ENCODE results near the gene ZNF765. TPM values are rescaled to one million over a fixed set of nuclear protein-coding genes. Genes with fewer than 3 reads are reported as not detected.

The ZNF765 gene
- 13.7 TPM for total RNA-seq

DNA sequence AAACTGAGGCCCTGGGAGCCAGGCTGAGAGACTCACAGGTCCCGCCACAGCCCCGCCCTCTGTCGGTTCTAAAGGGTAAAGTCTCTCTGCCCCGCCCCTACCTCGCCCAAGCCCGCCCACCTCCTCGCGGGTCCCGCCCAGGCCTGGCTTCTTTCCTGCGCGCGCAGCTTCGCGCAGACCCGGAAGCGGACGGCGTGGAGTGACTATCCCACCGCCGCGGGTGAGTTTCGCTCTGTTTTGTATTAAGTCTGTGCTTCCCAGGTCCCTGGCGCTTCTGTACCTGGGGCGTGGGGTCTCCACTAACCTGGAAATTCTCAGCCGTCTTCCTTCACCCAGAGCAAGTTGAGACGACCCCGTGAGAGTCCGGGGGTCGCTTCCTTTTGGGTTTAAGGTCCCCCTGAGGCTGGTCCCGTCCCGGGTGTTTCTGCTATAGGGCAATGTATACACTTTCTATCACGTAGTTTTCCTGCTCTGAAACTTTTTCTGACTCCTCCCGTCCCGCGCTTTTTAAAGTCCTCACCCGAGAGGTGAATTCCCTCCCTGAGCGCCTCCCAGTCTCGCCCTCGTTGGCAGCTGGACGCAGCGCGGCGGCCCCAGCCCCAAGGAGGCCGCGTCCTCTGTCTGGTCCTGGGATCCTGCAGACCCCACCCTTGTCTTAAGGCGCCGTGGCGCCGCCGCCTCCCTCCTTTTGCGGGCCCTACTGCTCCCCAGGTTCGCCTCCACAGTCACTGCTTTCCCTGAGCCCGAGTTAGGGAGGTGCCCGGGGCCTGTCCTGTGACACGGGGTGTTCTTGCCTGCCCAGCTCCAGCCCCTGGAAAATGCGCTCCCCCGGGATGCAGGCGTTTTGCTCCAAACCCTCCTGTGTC, at the start of gene ZNF765:
Gene ZNF765, plus strand, starts transcription at position 176 of the 866 bp plus-strand sequence. CDS start 2,867 bp downstream, outside the sequence.

DNA sequence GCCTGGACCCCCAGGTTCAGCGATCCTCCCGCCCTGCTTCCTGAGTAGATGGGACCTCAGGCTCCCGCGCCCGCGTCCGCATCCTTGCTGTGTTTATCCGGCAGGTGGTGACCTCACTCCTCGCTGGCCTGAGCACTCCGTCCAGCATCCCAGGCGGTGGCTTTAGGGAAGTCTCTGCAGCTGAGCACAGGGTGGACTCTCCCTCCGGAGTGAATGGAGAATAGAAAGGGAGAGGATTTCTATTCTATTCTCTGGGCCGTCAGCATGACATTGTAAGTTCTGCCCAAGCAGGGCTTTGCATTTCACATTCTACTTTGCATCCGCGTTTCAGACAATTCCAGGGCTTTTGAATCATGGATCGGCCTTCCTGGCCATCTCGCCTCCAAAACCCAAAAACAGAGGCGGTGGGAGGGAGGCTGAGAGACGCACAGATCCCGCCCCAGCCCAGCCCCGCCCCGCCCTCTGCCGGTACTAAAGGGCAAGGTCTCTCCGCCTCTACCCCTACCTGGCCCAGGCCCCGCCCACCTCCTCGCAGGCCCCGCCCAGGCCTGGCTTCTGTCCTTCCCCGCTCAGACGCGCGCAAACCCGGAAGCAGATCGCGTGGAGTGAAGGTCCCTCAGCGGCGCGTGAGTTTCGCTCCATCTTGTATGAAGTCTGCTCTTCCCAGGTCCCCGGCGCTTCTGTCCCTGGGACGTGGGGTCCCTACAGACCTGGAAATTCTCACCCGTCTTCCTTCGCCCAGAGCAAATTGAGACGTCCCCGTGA, 29.6 kb upstream of the ZNF765 start, which contains the start of gene ZNF525:
Gene ZNF525, plus strand, starts transcription at position 572 of the 765 bp plus-strand sequence. CDS start 6,577 bp downstream, outside the sequence.

DNA sequence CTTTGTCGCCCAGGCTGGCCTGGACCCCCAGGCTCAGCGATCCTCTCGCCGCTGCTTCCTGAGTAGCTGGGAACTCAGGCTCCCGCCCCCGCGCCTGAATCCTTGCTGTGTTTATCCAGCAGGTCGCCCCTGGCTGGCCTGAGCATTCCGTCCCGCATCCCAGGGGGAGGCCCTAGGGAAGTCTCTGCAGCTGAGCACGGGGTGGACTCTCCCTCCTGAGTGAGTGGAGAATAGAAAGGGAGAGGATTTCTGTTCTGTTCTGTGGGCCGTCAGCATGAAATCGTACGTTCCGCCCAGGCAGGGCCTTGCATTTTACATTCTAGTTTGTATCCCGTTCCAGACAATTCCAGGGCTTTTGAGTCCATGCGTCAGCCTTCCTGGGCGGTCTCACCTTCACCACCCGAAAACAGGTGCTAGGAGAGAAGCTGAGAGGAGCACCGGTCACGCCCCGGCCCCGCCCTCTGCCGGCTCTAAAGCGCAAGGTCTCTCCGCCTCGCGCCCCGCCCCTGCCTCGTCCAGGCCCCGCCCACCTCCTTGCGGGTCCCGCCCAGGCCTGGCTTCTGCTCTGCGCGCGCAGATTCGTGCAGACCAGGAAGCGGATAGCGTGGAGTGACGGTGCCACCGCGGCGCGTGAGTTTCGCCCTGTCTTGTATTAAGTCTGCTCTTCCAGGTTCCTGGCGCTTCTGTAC, 36.6 kb downstream of the ZNF765 start, which contains the start of gene ZNF761:
Gene ZNF761, plus strand, starts transcription at position 586 of the 689 bp plus-strand sequence. CDS start 15,285 bp downstream, outside the sequence.

DNA sequence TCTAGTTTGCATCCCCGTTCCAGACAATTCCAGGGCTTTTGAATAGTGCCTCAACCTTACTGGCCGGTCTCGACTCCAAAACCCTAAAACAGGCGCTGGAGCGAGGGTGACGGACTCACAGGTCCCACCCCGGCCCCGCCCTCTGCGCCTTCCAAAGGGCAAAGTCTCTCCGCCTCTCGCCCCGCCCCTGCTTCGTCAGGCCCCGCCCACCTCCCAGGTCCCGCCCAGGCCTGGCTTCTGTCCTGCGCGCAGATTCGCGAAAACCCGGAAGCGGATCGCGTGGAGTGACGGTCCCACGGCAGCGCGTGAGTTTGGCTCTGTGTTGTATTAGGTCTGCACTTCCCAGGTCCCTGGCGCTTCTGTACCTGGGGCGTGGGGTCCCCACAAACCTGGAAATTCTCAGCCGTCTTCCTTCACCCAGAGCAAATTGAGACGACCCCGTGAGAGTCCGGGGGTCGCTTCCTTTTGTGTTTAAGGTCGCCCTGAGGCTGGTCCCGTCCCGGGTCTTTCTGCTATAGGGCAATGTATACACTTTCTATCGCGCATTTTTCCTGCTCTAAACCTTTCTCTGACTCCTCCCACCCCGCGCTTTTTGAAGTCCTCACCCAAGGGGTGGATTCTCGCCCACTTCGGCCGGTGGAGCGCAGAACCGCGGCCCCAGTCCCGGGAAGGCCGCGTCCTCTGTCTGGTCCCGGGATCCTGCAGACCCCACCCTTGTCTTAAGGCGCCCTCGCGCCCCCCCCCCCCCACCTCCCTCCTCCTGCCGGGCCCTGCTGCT, 72.7 kb downstream of the ZNF765 start, which contains the start of gene ZNF813:
Gene ZNF813, plus strand, starts transcription at position 249 of the 778 bp plus-strand sequence. CDS start 16,090 bp downstream, outside the sequence.

Small RNAs within 50 kb of the gene (small RNA-seq; reads per million reads assigned to genes)
- not detected for gene RPL39P36 (ENCODE audit: low replicate concordance)

Other genes with a start within 250 kb of the ZNF765 start
- gene ZNF347, start 236.1 kb upstream of the ZNF765 start, total RNA-seq = 14.8 TPM
- 4.3 TPM for gene ZNF665, start 201.8 kb upstream of the ZNF765 start, total RNA-seq
- 33.0 TPM for gene ZNF677, start 140.3 kb upstream of the ZNF765 start, total RNA-seq
- gene VN1R2, start 136.9 kb upstream of the ZNF765 start, total RNA-seq = not detected
- not detected for gene VN1R4, start 127.4 kb upstream of the ZNF765 start, total RNA-seq
- gene ZNF845, start 61.4 kb upstream of the ZNF765 start, total RNA-seq = 8.2 TPM
- 14.8 TPM for gene ZNF525, start 29.4 kb upstream of the ZNF765 start, total RNA-seq
- gene ZNF761, start 36.8 kb downstream of the ZNF765 start, total RNA-seq = 7.5 TPM
- 5.5 TPM for gene ZNF813, start 72.6 kb downstream of the ZNF765 start, total RNA-seq
- 30.7 TPM for gene ZNF331, start 143.0 kb downstream of the ZNF765 start, total RNA-seq
- not detected for gene DPRX, start 236.8 kb downstream of the ZNF765 start, total RNA-seq

Measured in metanephros (tissue), 2 donors.